SK-N-SH treated with all-trans-retinoic acid at 6 μM for 48 hours (cell line): Measurements from ENCODE around the gene SEMA4D.

Source experiments
- ARNTL ChIP-seq: fragments of 450-650 bp; formaldehyde crosslinking; IDR thresholded peaks from 2 replicates; pipeline ENCODE4 v1.5.0; 2020; ENCODE audit warnings: low read depth, mild to moderate bottlenecking, moderate library complexity, borderline replicate concordance
- ESRRG ChIP-seq: fragments of 250-450 bp; sonication (Bioruptor Pico); IDR thresholded peaks from 2 replicates; pipeline ENCODE4 v1.6.1; 2021; ENCODE audit warnings: mild to moderate bottlenecking
- OSR1 ChIP-seq: fragments of 250-450 bp; sonication (Bioruptor Pico); IDR thresholded peaks from 2 replicates; pipeline ENCODE4 v1.8.0; 2022; ENCODE audit warnings: moderate library complexity, mild to moderate bottlenecking, inconsistent platforms
- PPARA ChIP-seq: fragments of 250-450 bp; sonication (Bioruptor Pico); IDR thresholded peaks from 2 replicates; pipeline ENCODE4 v1.5.0; 2020; ENCODE audit warnings: mild to moderate bottlenecking, borderline replicate concordance
- RARB ChIP-seq: fragments of 250-450 bp; sonication (Bioruptor Pico); IDR thresholded peaks from 2 replicates; pipeline ENCODE4 v1.8.0; 2021; ENCODE audit warnings: mild to moderate bottlenecking, moderate library complexity
- ZFP3 ChIP-seq: fragments of 250-450 bp; sonication (Bioruptor Pico); IDR thresholded peaks from 2 replicates; pipeline ENCODE4 v1.5.0; 2020; ENCODE audit warnings: mild to moderate bottlenecking, moderate library complexity
- ZNF565 ChIP-seq: fragments of 450-650 bp; formaldehyde crosslinking; conservative IDR thresholded peaks from 2 replicates; pipeline ENCODE4 v1.5.0; 2020; ENCODE audit warnings: low read depth, mild to moderate bottlenecking, moderate library complexity
- ZNF70 ChIP-seq: fragments of 450-650 bp; formaldehyde crosslinking; IDR thresholded peaks from 2 replicates; pipeline ENCODE4 v1.5.0; 2020; ENCODE audit warnings: mild to moderate bottlenecking, moderate library complexity
- TF ChIP-seq, protein P1 (sequence below): fragments of 250-450 bp; sonication (Bioruptor Pico); IDR thresholded peaks from 2 replicates; pipeline ENCODE4 v1.8.0; 2020; ENCODE audit warnings: mild to moderate bottlenecking, moderate library complexity, borderline replicate concordance
- TF ChIP-seq, protein P2 (sequence below): fragments of 250-450 bp; sonication (Bioruptor Pico); IDR thresholded peaks from 2 replicates; pipeline ENCODE4 v1.8.0; 2021; ENCODE audit warnings: low read depth, mild to moderate bottlenecking, moderate library complexity, borderline replicate concordance

DNA sequence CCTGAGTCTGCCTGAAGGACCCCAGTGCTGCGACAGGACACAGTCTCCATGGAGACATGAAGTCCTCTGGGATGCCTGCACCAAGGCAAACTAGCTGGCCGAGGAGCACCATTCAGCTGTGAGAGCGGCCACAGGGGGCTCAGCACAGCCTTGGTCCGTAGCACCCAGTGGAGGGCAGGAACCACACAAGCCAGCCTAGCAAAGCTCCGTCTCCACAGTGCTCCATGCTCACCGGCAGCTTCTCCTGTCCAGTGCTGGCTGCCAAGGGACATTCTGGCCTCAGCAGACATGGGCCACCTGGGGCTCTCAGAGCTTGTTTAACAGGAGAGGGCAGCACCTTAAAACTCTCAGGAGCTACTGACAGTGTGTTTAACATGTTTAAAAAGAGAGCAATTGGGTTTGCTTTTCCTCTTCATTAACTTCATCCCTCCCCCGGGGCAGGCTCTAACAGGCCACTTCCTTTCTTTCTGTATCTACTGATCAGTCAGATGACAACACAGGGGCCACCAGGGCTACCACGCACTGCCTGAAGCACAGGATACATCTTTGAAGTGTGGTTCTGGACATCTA, 122.6 kb downstream of the SEMA4D start:
- TF ChIP-seq ZFP3 (CRISPR knock-in tag) (no peak), RARB (CRISPR knock-in tag) (no peak), OSR1 (CRISPR knock-in tag) (no peak), PPARA (CRISPR knock-in tag) (no peak), ZNF70 (CRISPR knock-in tag) (no peak), ARNTL (no peak), ZNF565 (CRISPR knock-in tag) (no peak), ESRRG (CRISPR knock-in tag) (no peak)
- TF ChIP-seq, protein P1, sequence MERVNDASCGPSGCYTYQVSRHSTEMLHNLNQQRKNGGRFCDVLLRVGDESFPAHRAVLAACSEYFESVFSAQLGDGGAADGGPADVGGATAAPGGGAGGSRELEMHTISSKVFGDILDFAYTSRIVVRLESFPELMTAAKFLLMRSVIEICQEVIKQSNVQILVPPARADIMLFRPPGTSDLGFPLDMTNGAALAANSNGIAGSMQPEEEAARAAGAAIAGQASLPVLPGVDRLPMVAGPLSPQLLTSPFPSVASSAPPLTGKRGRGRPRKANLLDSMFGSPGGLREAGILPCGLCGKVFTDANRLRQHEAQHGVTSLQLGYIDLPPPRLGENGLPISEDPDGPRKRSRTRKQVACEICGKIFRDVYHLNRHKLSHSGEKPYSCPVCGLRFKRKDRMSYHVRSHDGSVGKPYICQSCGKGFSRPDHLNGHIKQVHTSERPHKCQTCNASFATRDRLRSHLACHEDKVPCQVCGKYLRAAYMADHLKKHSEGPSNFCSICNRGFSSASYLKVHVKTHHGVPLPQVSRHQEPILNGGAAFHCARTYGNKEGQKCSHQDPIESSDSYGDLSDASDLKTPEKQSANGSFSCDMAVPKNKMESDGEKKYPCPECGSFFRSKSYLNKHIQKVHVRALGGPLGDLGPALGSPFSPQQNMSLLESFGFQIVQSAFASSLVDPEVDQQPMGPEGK = no peak
- TF ChIP-seq, protein P2, sequence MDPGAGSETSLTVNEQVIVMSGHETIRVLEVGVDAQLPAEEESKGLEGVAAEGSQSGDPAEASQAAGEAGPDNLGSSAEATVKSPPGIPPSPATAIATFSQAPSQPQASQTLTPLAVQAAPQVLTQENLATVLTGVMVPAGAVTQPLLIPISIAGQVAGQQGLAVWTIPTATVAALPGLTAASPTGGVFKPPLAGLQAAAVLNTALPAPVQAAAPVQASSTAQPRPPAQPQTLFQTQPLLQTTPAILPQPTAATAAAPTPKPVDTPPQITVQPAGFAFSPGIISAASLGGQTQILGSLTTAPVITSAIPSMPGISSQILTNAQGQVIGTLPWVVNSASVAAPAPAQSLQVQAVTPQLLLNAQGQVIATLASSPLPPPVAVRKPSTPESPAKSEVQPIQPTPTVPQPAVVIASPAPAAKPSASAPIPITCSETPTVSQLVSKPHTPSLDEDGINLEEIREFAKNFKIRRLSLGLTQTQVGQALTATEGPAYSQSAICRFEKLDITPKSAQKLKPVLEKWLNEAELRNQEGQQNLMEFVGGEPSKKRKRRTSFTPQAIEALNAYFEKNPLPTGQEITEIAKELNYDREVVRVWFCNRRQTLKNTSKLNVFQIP (CRISPR knock-in tag) = no peak
